Activated CD4-positive, alpha-beta T cell treated with anti-CD3 and anti-CD28 coated beads for 4 hours (primary cell): ENCODE measurements around the gene MYL3.
"Not testable (repeated sequence)": the region's sequence is repeated elsewhere in the genome, so short reads cannot be mapped to it uniquely, and the experiment has no call there.

ENCODE experiments used
- DNase-seq, 2 donors: peaks; one replicate each; pipeline ENCODE4 v3.0.0-alpha.2; 2020

MYL3 gene

DNA sequence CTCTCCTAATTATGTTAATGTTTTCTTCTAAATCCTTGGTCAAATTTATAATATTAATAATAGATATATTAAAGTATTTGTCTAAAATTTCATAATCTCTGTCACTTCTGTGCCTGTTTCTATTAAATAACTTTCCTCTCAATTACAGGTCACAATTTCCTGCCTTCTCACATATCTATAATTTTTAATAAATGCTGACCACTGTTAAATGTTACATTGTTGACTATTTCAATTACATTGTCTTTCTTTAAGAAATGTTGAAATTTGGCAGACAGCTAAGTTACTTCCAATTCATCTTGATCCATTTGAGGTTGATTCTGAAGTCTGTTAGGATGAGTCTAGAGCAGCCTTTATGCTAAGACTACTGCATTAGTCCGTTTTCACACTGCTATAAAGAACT is 41.7 kb downstream of the MYL3 start:
- no peak for DNase-seq

GRCh38 chr3:46820852-46821251 is 42.4 kb downstream of the MYL3 start:
- no peak for DNase-seq

- peak; percentile 73 to 74 for DNase-seq
These were observed 50.9 kb downstream of the MYL3 start for GRCh38 chr3:46812237-46812791.

GRCh38 chr3:46811615-46812236 is 51.5 kb downstream of the MYL3 start:
- DNase-seq = no peak

- not testable (repeated sequence) for DNase-seq
These were observed 54.5 kb downstream of the MYL3 start for GRCh38 chr3:46808766-46809165.
